ENCODE results near the gene KRT39.

- TF ChIP-seq EZH2 (IDR thresholded peaks at IDR 0.05; ENCODE audit: low read length), result no peak
- no peak for TF ChIP-seq CTCF (optimal IDR thresholded peaks at IDR 0.05 in 1 of 3, IDR thresholded peaks at IDR 0.05 in 1 of 3, conservative IDR thresholded peaks at IDR 0.05 in 1 of 3; ENCODE audit: extremely low read depth in 1 of 3, insufficient read depth in 2 of 3, low read length in 3 of 3)
Measured at GRCh38 chr17:40910441-40910841, 56.3 kb downstream of the KRT39 start.
